B cell (primary cell): ENCODE results near the gene OLFM4. TPM values are rescaled to one million over a fixed set of nuclear protein-coding genes. Genes with fewer than 3 reads are reported as not detected.

Source experiments
- ATAC-seq: fragments of 200-7000 bp; cut with Tn5 transposase; one replicate; pipeline ENCODE4 v1.10.0; 2021; ENCODE audit warnings: low read depth, mild to moderate bottlenecking, moderate number of reproducible peaks, moderate library complexity
- CTCF ChIA-PET: fragments of 350-600 bp; sonication (Branson Sonifier 250); formaldehyde crosslinking; loops from one replicate; lab custom pipeline; 2021; ENCODE audit warnings: antibody characterized with exemption, inconsistent platforms; lab: Charles Lee
- POLR2A ChIA-PET: fragments of 350-600 bp; sonication (Branson Sonifier 250); formaldehyde crosslinking; loops from one replicate; lab custom pipeline; 2021; ENCODE audit warnings: antibody characterized with exemption; lab: Charles Lee
- DNase-seq: peaks from one replicate; pipeline ENCODE4 v3.0.0; 2013
- H2AFZ ChIP-seq: 2 replicates; pipeline ENCODE4 v1.6.1; 2012; ENCODE audit warnings: mild to moderate bottlenecking, low read depth, low read length; ENCODE audit not compliant: insufficient read depth, poor library complexity, severe bottlenecking
- H3K27ac ChIP-seq, 2 donors: 1 replicate in 1 of 2; 2 replicates in 1 of 2; pipeline ENCODE4 v1.5.1; 2012 to 2013; ENCODE audit warnings: low read length in 2 of 2, mild to moderate bottlenecking in 2 of 2, moderate library complexity in 1 of 2
- H3K27me3 ChIP-seq, 4 experiments: fragments of 200-600 bp in 1 of 4; sonication (generic) in 1 of 4; replicated peaks in 1 of 4; 1 replicate in 2 of 4; 2 replicates in 2 of 4; pipeline versions ENCODE4 v1.6.1 to v1.7.0; 2013 to 2016; ENCODE audit warnings: low read length in 3 of 4, mild to moderate bottlenecking in 2 of 4, mixed read lengths in 1 of 4, moderate library complexity in 1 of 4; ENCODE audit not compliant: insufficient read depth in 4 of 4, control insufficient read depth in 3 of 4; ENCODE audit errors: control extremely low read depth in 1 of 4
- H3K36me3 ChIP-seq, 2 experiments: replicated peaks in 1 of 2; 1 replicate in 1 of 2; 2 replicates in 1 of 2; pipeline versions ENCODE4 v1.6.1 to v1.7.1; 2013; ENCODE audit warnings: low read length in 1 of 2; ENCODE audit not compliant: insufficient read depth in 2 of 2, control insufficient read depth in 1 of 2; ENCODE audit errors: control extremely low read depth in 1 of 2, extremely low read depth in 1 of 2
- H3K4me1 ChIP-seq, 2 donors: fragments of 200-600 bp in 1 of 2; sonication (generic) in 1 of 2; 1 replicate in 1 of 2; 2 replicates in 1 of 2; pipeline versions ENCODE4 v1.5.1 to v1.6.1; 2013 to 2017; ENCODE audit warnings: low read length in 2 of 2; ENCODE audit not compliant: control insufficient read depth in 2 of 2, insufficient read depth in 2 of 2
- H3K4me2 ChIP-seq: replicated peaks from 2 replicates; pipeline ENCODE3; 2012; ENCODE audit warnings: mild to moderate bottlenecking, low read depth, low read length; ENCODE audit not compliant: poor library complexity, severe bottlenecking
- H3K4me3 ChIP-seq, 5 experiments: fragments of 200-600 bp in 1 of 5; sonication (generic) in 1 of 5; 1 replicate in 3 of 5; 2 replicates in 2 of 5; pipeline versions ENCODE4 v1.5.1 to v1.7.0; 2011 to 2016; ENCODE audit warnings: low read length in 4 of 5, mild to moderate bottlenecking in 4 of 5, low read depth in 2 of 5, control low read depth in 1 of 5, moderate library complexity in 1 of 5; ENCODE audit not compliant: insufficient read depth in 1 of 5; ENCODE audit errors: control extremely low read depth in 1 of 5, extremely low read depth in 1 of 5
- H3K79me2 ChIP-seq: fragments of 200-600 bp; sonication (generic); one replicate; pipeline ENCODE4 v1.6.0; 2016; ENCODE audit warnings: low read length; ENCODE audit not compliant: control insufficient read depth, insufficient read depth
- H3K9ac ChIP-seq: fragments of 200-600 bp; sonication (generic); 2 replicates; pipeline ENCODE4 v1.6.1; 2017; ENCODE audit warnings: mild to moderate bottlenecking, low read length, moderate library complexity
- H3K9me3 ChIP-seq, 3 donors: one replicate each; pipeline versions ENCODE4 v1.6.1 to v1.7.1; 2013; ENCODE audit warnings: low read length in 2 of 3; ENCODE audit not compliant: control insufficient read depth in 2 of 3, insufficient read depth in 1 of 3; ENCODE audit errors: control extremely low read depth in 1 of 3
- H4K20me1 ChIP-seq: 2 replicates; pipeline ENCODE4 v1.6.0; 2012; ENCODE audit warnings: mild to moderate bottlenecking, low read length; ENCODE audit not compliant: insufficient read depth, control insufficient read depth, poor library complexity, severe bottlenecking
- H3K27ac Mint-ChIP-seq: one replicate; pipeline ENCODE4 v1.8.0; 2021; ENCODE audit warnings: mixed read lengths
- H3K27me3 Mint-ChIP-seq: one replicate; pipeline ENCODE4 v1.8.0; 2021; ENCODE audit warnings: mixed read lengths
- H3K4me1 Mint-ChIP-seq: one replicate; pipeline ENCODE4 v1.8.0; 2021; ENCODE audit warnings: mixed read lengths
- H3K4me3 Mint-ChIP-seq: one replicate; pipeline ENCODE4 v1.8.0; 2021; ENCODE audit warnings: mixed read lengths
- H3K9me3 Mint-ChIP-seq: one replicate; pipeline ENCODE4 v1.8.0; 2022; ENCODE audit warnings: mixed read lengths; ENCODE audit not compliant: insufficient read depth
- EZH2 ChIP-seq: IDR thresholded peaks from 2 replicates; pipeline ENCODE4 v1.6.1; 2012; ENCODE audit warnings: borderline replicate concordance, low read depth, mild to moderate bottlenecking, moderate library complexity, low read length; ENCODE audit not compliant: insufficient read depth, poor library complexity, severe bottlenecking
- WGBS: methylation state at CpG from one replicate; pipeline ENCODE4 v1.1.5; 2013; ENCODE audit warnings: missing lambda C conversion rate; ENCODE audit not compliant: insufficient coverage; 5-methylcytosine and 5-hydroxymethylcytosine counted together
- intact Hi-C: fragments of 100-400 bp; cut with micrococcal nuclease; formaldehyde crosslinking; loops from one replicate; pipeline ENCODE4 v1.10.0; 2022
- polyA plus RNA-seq: library from polyadenylated mRNA; depleted of rRNA; stranded (reverse); fragments of >200 nt; gene quantifications from 2 replicates; pipeline ENCODE4 v1.2.3, GENCODE V29; 2012
- total RNA-seq, 2 donors: library from RNA; stranded (reverse); fragments of 120-200 nt in 1 of 2; gene quantifications; 1 replicate in 1 of 2; 2 replicates in 1 of 2; pipeline versions ENCODE4 v1.2.3 to v1.2.4, GENCODE V29; 2013 to 2022
- TF ChIP-seq, protein P1 (sequence below): fragments of 200-600 bp; IDR thresholded peaks from one replicate; pipeline ENCODE4 v1.8.0; 2022; ENCODE audit warnings: antibody characterized with exemption, mild to moderate bottlenecking

The OLFM4 gene
- total and polyA plus RNA-seq, 2 donors (not counting 1 experiment from before 2014, with no cell fraction given), result not detected

DNA sequence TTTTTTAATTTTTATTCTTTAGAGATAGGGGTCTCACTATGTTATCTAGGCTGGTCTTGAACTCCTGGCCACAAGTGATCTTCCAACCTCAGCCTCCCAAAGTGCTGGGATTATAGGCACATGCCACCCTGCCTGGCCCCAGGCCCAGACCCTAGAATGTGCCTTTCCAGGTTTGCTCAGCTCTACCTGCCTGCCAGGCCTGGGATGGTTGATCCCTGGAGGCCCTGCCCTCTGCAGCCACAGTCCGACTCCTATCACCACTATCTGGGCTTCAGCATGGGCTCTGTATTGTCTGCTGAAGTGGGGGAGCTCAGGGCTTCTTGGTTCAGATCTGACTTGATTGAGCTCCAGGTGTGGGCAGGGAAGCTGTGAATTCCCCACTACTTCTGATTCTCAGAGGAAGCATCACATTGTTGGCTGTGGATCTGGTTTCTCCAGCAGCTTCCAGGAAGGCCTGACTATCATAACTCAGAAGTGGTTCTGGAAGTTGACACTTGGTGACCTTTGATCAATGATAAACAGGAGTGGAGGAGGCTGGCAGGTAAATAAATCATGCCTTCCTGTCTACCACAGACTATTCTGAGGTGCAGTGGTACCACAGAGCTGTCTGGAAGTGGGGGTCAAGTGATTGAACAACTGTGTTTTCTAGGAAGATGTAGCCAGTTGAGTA lies 71.9 kb downstream of the OLFM4 start:
- intact Hi-C loops, result no loop called here
- Histone ChIP-seq H3K4me1 (no peaks in the 10 kb centered on the region), H3K36me3 (no peaks in the 10 kb centered on the region), H2AFZ (no peak overlapping the region), H3K9me3 (peaks cover 0 to 3% (median 0%) of the 10 kb centered on the region in 3 donors), H3K79me2 (no peaks in the 10 kb centered on the region), H3K27ac (no peak overlapping the region), H3K27me3 (no peaks in the 10 kb centered on the region), H3K9ac (no peak overlapping the region), H3K4me2 (no peak overlapping the region), H3K4me3 (no peak overlapping the region), H4K20me1 (no peaks in the 10 kb centered on the region)
- no peaks in the 10 kb centered on the region for H3K9me3 Mint-ChIP-seq
- H3K4me3 Mint-ChIP-seq, result no peak overlapping the region
- ATAC-seq (no peak), DNase-seq (no peak)
- CTCF ChIA-PET, result no interaction called here
- H3K27ac Mint-ChIP-seq, result no peak overlapping the region
- no peaks in the 10 kb centered on the region for H3K27me3 Mint-ChIP-seq
- POLR2A ChIA-PET, result no interaction called here
- WGBS, result no CpG with 5 or more reads among the region's 1 CpG
- TF ChIP-seq, protein P1, sequence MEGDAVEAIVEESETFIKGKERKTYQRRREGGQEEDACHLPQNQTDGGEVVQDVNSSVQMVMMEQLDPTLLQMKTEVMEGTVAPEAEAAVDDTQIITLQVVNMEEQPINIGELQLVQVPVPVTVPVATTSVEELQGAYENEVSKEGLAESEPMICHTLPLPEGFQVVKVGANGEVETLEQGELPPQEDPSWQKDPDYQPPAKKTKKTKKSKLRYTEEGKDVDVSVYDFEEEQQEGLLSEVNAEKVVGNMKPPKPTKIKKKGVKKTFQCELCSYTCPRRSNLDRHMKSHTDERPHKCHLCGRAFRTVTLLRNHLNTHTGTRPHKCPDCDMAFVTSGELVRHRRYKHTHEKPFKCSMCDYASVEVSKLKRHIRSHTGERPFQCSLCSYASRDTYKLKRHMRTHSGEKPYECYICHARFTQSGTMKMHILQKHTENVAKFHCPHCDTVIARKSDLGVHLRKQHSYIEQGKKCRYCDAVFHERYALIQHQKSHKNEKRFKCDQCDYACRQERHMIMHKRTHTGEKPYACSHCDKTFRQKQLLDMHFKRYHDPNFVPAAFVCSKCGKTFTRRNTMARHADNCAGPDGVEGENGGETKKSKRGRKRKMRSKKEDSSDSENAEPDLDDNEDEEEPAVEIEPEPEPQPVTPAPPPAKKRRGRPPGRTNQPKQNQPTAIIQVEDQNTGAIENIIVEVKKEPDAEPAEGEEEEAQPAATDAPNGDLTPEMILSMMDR, result no peak
- no peak for TF ChIP-seq EZH2
- no peaks in the 10 kb centered on the region for H3K4me1 Mint-ChIP-seq

Other genes starting within 250 kb of the OLFM4 start
- gene PCDH8, start 180.2 kb upstream of the OLFM4 start, total RNA-seq, result not detected in 2 replicates
- gene PCDH8, start 180.2 kb upstream of the OLFM4 start, polyA plus RNA-seq, result not detected in 2 replicates